MCF 10A (cell line): ENCODE data around the gene PCSK6. TPM values are rescaled to one million over a fixed set of nuclear protein-coding genes. Genes with fewer than 3 reads are reported as not detected.

ENCODE experiments used
- BruUV-seq: library from RNA; stranded (reverse); fragments of 400-500 nt; replicated peaks from 2 replicates; lab custom pipeline; 2021; lab: Mats Ljungman, UMichigan
- CTCF ChIA-PET: fragments of 300-600 bp; sonication (Branson Sonifier 250); formaldehyde crosslinking; extraction: SDS; loops from one replicate; lab custom pipeline; 2021; ENCODE audit warnings: antibody characterized with exemption, inconsistent platforms; lab: Yijun Ruan, JAX
- POLR2A ChIA-PET: fragments of 300-600, 350-650 bp; sonication (Branson Sonifier 250); formaldehyde crosslinking; extraction: SDS; loops from one replicate; lab custom pipeline; 2020; ENCODE audit warnings: antibody characterized with exemption, inconsistent platforms; lab: Yijun Ruan, JAX
- DNase-seq: peaks from one replicate; pipeline ENCODE4 v3.0.0-alpha.2; 2018; ENCODE audit not compliant: unreplicated experiment
- H3K27ac Mint-ChIP-seq: one replicate; pipeline ENCODE4 v1.8.0; 2022; ENCODE audit warnings: mild to moderate bottlenecking, low read depth, mixed read lengths; ENCODE audit not compliant: unreplicated experiment
- H3K27me3 Mint-ChIP-seq: one replicate; pipeline ENCODE4 v1.8.0; 2022; ENCODE audit warnings: mixed read lengths; ENCODE audit not compliant: insufficient read depth, unreplicated experiment
- H3K36me3 Mint-ChIP-seq: one replicate; pipeline ENCODE4 v1.8.0; 2022; ENCODE audit warnings: mild to moderate bottlenecking, moderate library complexity, mixed read lengths; ENCODE audit not compliant: insufficient read depth, unreplicated experiment
- H3K4me1 Mint-ChIP-seq: one replicate; pipeline ENCODE4 v1.8.0; 2022; ENCODE audit warnings: mixed read lengths; ENCODE audit not compliant: insufficient read depth, unreplicated experiment
- H3K4me3 Mint-ChIP-seq: one replicate; pipeline ENCODE4 v1.8.0; 2022; ENCODE audit warnings: mild to moderate bottlenecking, moderate library complexity, mixed read lengths; ENCODE audit not compliant: unreplicated experiment
- H3K9me3 Mint-ChIP-seq: one replicate; pipeline ENCODE4 v1.8.0; 2022; ENCODE audit warnings: mixed read lengths; ENCODE audit not compliant: unreplicated experiment
- CTCF ChIP-seq: fragments of 200-600 bp; IDR thresholded peaks from one replicate; pipeline ENCODE4 v1.8.0; 2022; ENCODE audit warnings: antibody characterized with exemption, mild to moderate bottlenecking; ENCODE audit not compliant: unreplicated experiment
- intact Hi-C: fragments of 100-400 bp; cut with micrococcal nuclease; formaldehyde crosslinking; loops from 2 replicates; pipeline ENCODE4 v1.14.1; 2022
- total RNA-seq: library from RNA; stranded (reverse); gene quantifications from 2 replicates; pipeline ENCODE4 v1.2.3, GENCODE V29; 2022

The PCSK6 gene
- total RNA-seq, 1 experiment from 2014 or later = 30.8 TPM

GRCh38 chr15:101324524-101325177 is 164.9 kb downstream of the PCSK6 start:
- Mint-ChIP-seq H3K9me3 (no peaks in the 10 kb centered on the region), H3K4me3 (no peak overlapping the region), H3K27ac (no peak overlapping the region), H3K36me3 (peaks cover 11% of the 10 kb centered on the region), H3K4me1 (no peaks in the 10 kb centered on the region), H3K27me3 (no peaks in the 10 kb centered on the region)
- intact Hi-C loops = loop anchor here (1.0 kb wide), 1 partner anchor 48 kb away; no protein-coding TSS in a partner anchor
- CTCF ChIA-PET = interaction anchor here (0.8 kb wide), 1 partner anchor 317 kb away, joined by 4 read pairs; no protein-coding TSS in a partner anchor
- DNase-seq = no peak
- TF ChIP-seq CTCF = no peak
- POLR2A ChIA-PET = no interaction called here
- BruUV-seq = no TSS peak

DNA sequence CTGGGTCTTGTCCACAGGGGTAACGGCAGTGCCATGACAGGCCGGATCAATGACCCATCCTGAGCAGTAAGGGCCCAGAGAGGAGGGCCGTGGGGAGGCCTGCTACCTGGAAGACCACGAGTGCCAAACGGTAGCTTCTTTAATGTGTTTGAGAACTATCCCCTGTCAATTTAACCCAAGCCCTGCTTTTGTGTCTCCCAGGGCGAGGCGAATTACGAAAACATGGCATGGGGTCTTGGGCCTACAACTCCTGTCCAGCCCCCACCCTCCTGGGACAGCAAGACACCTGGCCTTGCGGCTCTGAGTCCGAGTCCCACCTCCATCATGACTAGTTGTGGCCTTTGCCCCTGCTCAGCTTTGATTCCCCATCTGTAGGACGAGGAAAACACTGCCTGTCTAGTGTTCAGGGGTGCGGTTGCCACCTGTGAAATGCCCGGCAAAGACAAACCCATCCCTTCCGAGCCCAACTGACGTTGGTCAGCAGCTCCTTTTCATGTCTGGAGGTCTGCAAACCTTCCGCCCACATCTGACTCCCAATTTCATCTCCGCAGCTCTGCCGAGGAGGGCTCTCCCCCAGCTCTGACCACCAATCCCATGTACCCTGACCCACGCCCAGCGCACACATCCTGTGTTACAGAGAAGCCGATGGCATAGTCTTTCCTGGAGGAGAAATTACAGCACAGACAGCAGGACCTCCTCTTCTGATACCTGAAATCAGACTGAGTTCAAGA is 165.5 kb downstream of the PCSK6 start:
- no peak overlapping the region for H3K4me3 Mint-ChIP-seq
- H3K36me3 Mint-ChIP-seq = peaks cover 11% of the 10 kb centered on the region
- DNase-seq = no peak
- no peaks in the 10 kb centered on the region for H3K9me3 Mint-ChIP-seq
- no peaks in the 10 kb centered on the region for H3K27me3 Mint-ChIP-seq
- intact Hi-C loops = no loop called here
- H3K4me1 Mint-ChIP-seq = peaks cover 2% of the 10 kb centered on the region
- BruUV-seq = no TSS peak
- no peak for TF ChIP-seq CTCF
- no peak overlapping the region for H3K27ac Mint-ChIP-seq
- ChIA-PET CTCF (interaction anchor here (0.9 kb wide), 1 partner anchor 316 kb away, joined by 3 read pairs; no protein-coding TSS in a partner anchor), POLR2A (no interaction called here)

DNA sequence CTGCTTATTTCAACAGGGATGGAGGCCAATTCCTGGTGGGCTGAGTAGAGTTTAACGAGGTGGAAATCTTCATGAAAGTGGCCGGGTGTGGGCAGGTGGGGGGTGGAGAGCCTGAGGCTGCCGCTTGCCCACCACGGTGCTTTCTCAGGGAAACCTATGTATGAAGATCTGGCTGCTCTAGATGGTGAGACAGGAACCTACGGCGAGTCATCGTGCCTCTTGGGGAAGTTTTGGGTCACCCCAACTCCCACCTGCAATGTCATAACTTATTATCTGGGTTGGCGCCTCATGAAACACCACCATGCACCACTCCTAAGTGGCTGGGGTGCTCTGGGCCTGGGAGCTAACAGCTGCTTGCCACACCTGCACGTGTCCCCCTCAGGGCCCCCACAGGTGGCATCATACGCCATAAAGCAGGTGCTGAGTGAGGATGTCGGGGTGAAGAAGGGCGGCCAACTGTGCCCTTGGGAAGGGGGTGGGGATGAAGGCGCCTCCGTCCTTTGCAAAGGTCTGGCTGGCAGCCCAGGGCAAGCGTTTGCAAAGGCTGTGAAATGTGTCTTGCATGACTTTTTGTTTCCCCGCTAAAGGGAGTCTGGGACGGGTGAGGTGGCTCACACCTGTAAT is 166.5 kb downstream of the PCSK6 start:
- ChIA-PET POLR2A (no interaction called here), CTCF (interaction anchor here (0.9 to 1.4 kb wide), 2 partner anchors 26 to 317 kb away, joined by 3 read pairs; no protein-coding TSS in a partner anchor)
- intact Hi-C loops = no loop called here
- Mint-ChIP-seq H3K9me3 (no peaks in the 10 kb centered on the region), H3K27ac (no peak overlapping the region), H3K36me3 (peaks cover 11% of the 10 kb centered on the region), H3K27me3 (no peaks in the 10 kb centered on the region), H3K4me1 (peaks cover 12% of the 10 kb centered on the region), H3K4me3 (no peak overlapping the region)
- DNase-seq = no peak
- no peak for TF ChIP-seq CTCF
- no TSS peak for BruUV-seq
